Body of pancreas (tissue), 4 donors: ENCODE data around the gene KRTAP5-8. TPM values are rescaled to one million over a fixed set of nuclear protein-coding genes. Genes with fewer than 3 reads are reported as not detected.

Experiments
- ATAC-seq: fragments of 150-250 bp; one replicate; pipeline ENCODE4 v1.9.1; 2016
- DNase-seq, 4 donors: peaks; one replicate each; pipeline ENCODE4 v3.0.0-alpha.2; 2019
- H3K27ac ChIP-seq, 4 donors: fragments of 200-600 bp; sonication (generic); 1 replicate in 3 of 4; 2 replicates in 1 of 4; pipeline versions ENCODE4 v1.5.1 to v1.6.1; 2016 to 2019; ENCODE audit warnings: mild to moderate bottlenecking in 1 of 4, mixed read lengths in 1 of 4, moderate library complexity in 1 of 4
- H3K27me3 ChIP-seq, 2 donors: fragments of 200-600 bp; sonication (generic); one replicate each; pipeline ENCODE4 v1.6.0; 2016; ENCODE audit warnings: mild to moderate bottlenecking in 1 of 2
- H3K36me3 ChIP-seq, 2 donors: fragments of 200-600 bp; sonication (generic); replicated peaks in 1 of 2; 2 replicates each; pipeline ENCODE4 v1.5.1; 2016; ENCODE audit warnings: low read depth in 2 of 2; ENCODE audit not compliant: insufficient read depth in 1 of 2
- H3K4me1 ChIP-seq: fragments of 200-600 bp; sonication (generic); one replicate; pipeline ENCODE4 v1.6.0; 2016
- H3K4me3 ChIP-seq, 2 donors: fragments of 200-600 bp; sonication (generic); 1 replicate in 1 of 2; 2 replicates in 1 of 2; pipeline ENCODE4 v1.5.1; 2016 to 2019
- H3K9me3 ChIP-seq, 3 donors: fragments of 200-600 bp; sonication (generic); 1 replicate in 2 of 3; 2 replicates in 1 of 3; pipeline ENCODE4 v1.5.1; 2016
- POLR2A ChIP-seq, 3 donors: fragments of 450-650 bp; IDR thresholded peaks; one replicate each; pipeline ENCODE4 v1.6.1; 2016; ENCODE audit warnings: antibody characterized with exemption in 3 of 3, mild to moderate bottlenecking in 2 of 3
- WGBS, 2 donors: methylation state at CpG; one replicate each; pipeline ENCODE4 v1.1.5; 2017; 5-methylcytosine and 5-hydroxymethylcytosine counted together
- intact Hi-C: fragments of 100-400 bp; cut with DNase I; formaldehyde crosslinking; loops from one replicate; pipeline ENCODE4 v1.15.1; 2023
- total RNA-seq, 2 donors: library from RNA; depleted of rRNA; stranded (reverse); fragments of >200 nt; gene quantifications; one replicate each; pipeline ENCODE4 v1.1.0, GENCODE V29; 2016
- TF ChIP-seq, protein P1 (sequence below), 7 experiments: fragments of 450-650 bp in 4 of 7; fragments of 200-600 bp in 3 of 7; sonication (generic) in 3 of 7; IDR thresholded peaks; one replicate each; pipeline ENCODE4 v1.5.1; 2016 to 2019; ENCODE audit warnings: antibody characterized with exemption in 7 of 7

Gene KRTAP5-8
- total RNA-seq, 2 donors from 2014 or later, result not detected

DNA sequence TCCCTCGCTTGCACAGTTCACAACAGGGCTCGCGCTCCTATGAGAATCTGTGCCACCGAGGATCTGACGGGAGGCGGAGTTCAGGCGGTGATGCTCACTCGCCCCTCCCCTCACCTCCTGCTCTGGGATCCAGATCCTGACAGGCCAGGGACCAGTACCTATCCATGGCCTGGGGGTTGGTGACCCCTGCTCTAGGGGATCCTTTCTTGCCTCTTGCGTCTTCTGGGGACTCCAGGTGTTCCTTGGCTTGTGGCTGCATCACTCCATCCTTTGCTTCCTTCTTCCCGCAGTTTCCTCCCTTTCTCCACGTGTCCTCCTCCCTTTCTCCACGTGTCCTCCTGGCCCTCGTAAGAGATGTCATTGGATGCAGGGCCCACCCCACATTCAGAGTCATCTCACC is 41.4 kb upstream of the KRTAP5-8 start:
- Histone ChIP-seq H3K4me1 (no peaks in the 10 kb centered on the region), H3K9me3 (no peaks in the 10 kb centered on the region), H3K27ac (no peak overlapping the region), H3K4me3 (no peak overlapping the region), H3K27me3 (no peaks in the 10 kb centered on the region), H3K36me3 (peaks cover 23 to 32% of the 10 kb centered on the region in 2 donors)
- DNase-seq, result no peak
- WGBS, 2 donors, result 94 to 98% methylated on average over 13 of the region's 13 CpGs
- no peak for TF ChIP-seq POLR2A (IDR thresholded peaks at IDR 0.05)
- TF ChIP-seq, protein P1, sequence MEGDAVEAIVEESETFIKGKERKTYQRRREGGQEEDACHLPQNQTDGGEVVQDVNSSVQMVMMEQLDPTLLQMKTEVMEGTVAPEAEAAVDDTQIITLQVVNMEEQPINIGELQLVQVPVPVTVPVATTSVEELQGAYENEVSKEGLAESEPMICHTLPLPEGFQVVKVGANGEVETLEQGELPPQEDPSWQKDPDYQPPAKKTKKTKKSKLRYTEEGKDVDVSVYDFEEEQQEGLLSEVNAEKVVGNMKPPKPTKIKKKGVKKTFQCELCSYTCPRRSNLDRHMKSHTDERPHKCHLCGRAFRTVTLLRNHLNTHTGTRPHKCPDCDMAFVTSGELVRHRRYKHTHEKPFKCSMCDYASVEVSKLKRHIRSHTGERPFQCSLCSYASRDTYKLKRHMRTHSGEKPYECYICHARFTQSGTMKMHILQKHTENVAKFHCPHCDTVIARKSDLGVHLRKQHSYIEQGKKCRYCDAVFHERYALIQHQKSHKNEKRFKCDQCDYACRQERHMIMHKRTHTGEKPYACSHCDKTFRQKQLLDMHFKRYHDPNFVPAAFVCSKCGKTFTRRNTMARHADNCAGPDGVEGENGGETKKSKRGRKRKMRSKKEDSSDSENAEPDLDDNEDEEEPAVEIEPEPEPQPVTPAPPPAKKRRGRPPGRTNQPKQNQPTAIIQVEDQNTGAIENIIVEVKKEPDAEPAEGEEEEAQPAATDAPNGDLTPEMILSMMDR (IDR thresholded peaks at IDR 0.05), result no peak
- intact Hi-C loops, result no loop called here
- ATAC-seq, result no peak

DNA sequence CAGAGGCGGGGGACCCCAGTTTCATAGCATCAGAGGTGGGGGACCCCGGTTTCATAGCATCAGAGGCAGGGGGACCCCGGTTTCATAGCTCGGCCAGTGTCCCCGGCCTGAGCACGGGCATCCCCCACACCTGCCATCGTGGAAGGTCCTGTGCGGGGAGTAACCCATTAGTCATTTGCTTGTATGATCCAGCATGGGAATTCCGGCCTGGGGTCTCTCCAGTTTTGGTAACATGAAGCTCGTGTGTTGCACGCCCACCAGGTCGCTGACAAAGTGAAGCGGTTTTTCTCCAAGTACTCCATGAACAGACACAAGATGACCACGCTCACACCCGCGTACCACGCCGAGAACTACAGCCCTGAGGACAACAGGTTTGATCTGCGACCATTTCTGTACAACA is 39.7 kb upstream of the KRTAP5-8 start:
- H3K4me3 ChIP-seq, result no peak overlapping the region
- intact Hi-C loops, result no loop called here
- ATAC-seq, result no peak
- no peak overlapping the region for H3K27ac ChIP-seq
- 94 to 95% methylated on average over 18 to 19 of the region's 19 CpGs for WGBS, 2 donors
- peaks cover 21 to 28% of the 10 kb centered on the region in 2 donors for H3K36me3 ChIP-seq
- no peak for DNase-seq
- TF ChIP-seq, protein P1 (IDR thresholded peaks at IDR 0.05), result no peak
- TF ChIP-seq POLR2A (IDR thresholded peaks at IDR 0.05), result no peak
- no peaks in the 10 kb centered on the region for H3K4me1 ChIP-seq
- no peaks in the 10 kb centered on the region for H3K9me3 ChIP-seq
- no peaks in the 10 kb centered on the region for H3K27me3 ChIP-seq

DNA sequence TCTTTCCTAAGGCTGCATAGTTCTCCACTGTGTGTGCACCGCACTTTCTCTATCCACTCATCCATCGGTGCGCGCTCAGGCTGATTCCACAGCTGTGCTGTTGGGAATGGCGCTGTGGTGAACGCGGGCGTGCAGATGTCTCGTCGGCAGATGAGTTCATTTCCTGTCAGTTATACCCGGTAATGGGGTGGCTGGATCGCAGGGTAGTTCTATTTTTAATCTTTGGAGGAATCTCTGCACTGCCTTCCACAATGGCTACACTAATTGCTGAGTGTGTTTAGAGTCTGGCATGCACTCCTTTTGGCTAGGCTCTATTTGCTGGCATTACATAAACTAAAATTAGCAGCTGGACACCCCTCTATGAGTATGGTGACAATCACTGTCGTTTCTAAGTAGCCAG is 38.7 kb upstream of the KRTAP5-8 start:
- TF ChIP-seq, protein P1 (IDR thresholded peaks at IDR 0.05), result no peak
- TF ChIP-seq POLR2A (IDR thresholded peaks at IDR 0.05), result no peak
- Histone ChIP-seq H3K36me3 (peaks cover 21 to 27% of the 10 kb centered on the region in 2 donors), H3K27ac (no peak overlapping the region), H3K4me3 (no peak overlapping the region), H3K4me1 (no peaks in the 10 kb centered on the region), H3K9me3 (no peaks in the 10 kb centered on the region), H3K27me3 (no peaks in the 10 kb centered on the region)
- ATAC-seq, result no peak
- no peak for DNase-seq
- intact Hi-C loops, result no loop called here
- WGBS, 2 donors, result 73 to 93% methylated on average over 13 of the region's 13 CpGs

DNA sequence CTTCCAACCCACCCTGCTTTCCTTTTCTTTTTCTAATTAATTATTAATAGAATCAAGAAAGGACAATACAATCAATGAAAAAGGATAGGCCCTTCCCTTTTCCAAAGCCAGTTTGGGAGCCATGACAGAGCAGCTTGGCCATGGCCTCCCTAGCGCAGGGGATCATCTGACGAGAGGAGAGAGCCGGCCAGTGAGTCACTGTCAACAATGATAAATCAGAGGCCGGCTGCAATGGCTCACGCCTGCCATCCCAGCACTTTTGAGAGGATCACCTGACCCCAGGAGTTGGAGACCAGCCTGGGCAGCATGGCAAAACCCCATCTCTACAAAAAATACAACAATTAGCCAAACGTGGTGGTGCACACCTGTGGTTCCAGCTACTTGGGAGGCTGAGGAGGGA is 38.3 kb upstream of the KRTAP5-8 start:
- Histone ChIP-seq H3K4me3 (no peak overlapping the region), H3K4me1 (no peaks in the 10 kb centered on the region), H3K27me3 (no peaks in the 10 kb centered on the region), H3K27ac (no peak overlapping the region), H3K36me3 (peaks cover 21 to 26% of the 10 kb centered on the region in 2 donors), H3K9me3 (no peaks in the 10 kb centered on the region)
- WGBS, 2 donors, result 84 to 94% methylated on average over 6 of the region's 6 CpGs
- no peak for TF ChIP-seq POLR2A (IDR thresholded peaks at IDR 0.05)
- TF ChIP-seq, protein P1 (IDR thresholded peaks at IDR 0.05), result no peak
- intact Hi-C loops, result no loop called here
- DNase-seq (no peak), ATAC-seq (no peak)

DNA sequence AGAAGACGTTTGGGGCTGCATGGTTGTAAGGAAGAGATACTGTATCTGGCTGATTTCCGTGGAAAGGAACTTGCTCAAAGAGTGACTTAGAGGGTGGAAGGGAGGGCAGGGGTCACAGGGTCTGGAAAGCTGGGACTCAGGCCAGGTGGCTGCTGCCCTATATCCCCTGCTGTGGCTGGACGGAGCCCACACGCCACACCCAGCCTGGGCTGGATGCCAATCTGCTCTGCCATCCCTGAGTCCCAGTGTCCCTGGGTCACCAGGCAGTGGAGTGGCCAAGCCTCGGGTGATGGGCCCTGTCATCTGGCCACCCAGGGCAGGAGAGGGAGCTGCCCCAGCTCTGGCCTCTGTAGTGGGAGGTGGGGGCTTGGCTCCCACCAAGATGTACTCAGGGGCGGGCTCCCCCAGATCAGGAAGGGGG is 37.2 kb upstream of the KRTAP5-8 start:
- H3K27ac ChIP-seq, result no peak overlapping the region
- no peaks in the 10 kb centered on the region for H3K9me3 ChIP-seq
- intact Hi-C loops, result no loop called here
- no peaks in the 10 kb centered on the region for H3K4me1 ChIP-seq
- no peaks in the 10 kb centered on the region for H3K27me3 ChIP-seq
- DNase-seq, result no peak
- ATAC-seq, result no peak
- WGBS, 2 donors, result 61 to 62% methylated on average over 3 to 6 of the region's 6 CpGs
- H3K4me3 ChIP-seq, result no peak overlapping the region
- peaks cover 14 to 26% of the 10 kb centered on the region in 2 donors for H3K36me3 ChIP-seq
- TF ChIP-seq POLR2A (IDR thresholded peaks at IDR 0.05), result no peak
- TF ChIP-seq, protein P1 (IDR thresholded peaks at IDR 0.05), result no peak
